HG03108 (cell line): ENCODE data around the gene PCID2.

Experiments used
- ATAC-seq: cut with Tn5 transposase; IDR thresholded peaks from one replicate; pipeline ENCODE4 v1.9.1; 2021; ENCODE audit warnings: moderate library complexity; ENCODE audit not compliant: unreplicated experiment

Gene PCID2

GRCh38 chr13:113220141-113220598 is 11.7 kb upstream of the PCID2 start:
- ATAC-seq, result no peak

GRCh38 chr13:113219256-113219940 is 10.9 kb upstream of the PCID2 start:
- ATAC-seq, result no peak

- no peak for ATAC-seq
Observed at GRCh38 chr13:113218586-113218985, 10.1 kb upstream of the PCID2 start.

GRCh38 chr13:113216254-113217048 is 8.0 kb upstream of the PCID2 start:
- ATAC-seq, result no peak

GRCh38 chr13:113211774-113212173 is 3.3 kb upstream of the PCID2 start:
- no peak for ATAC-seq

- ATAC-seq, result no peak
Observed at GRCh38 chr13:113210833-113211232, 2.4 kb upstream of the PCID2 start.

GRCh38 chr13:113209759-113210421 is 1.4 kb upstream of the PCID2 start:
- peak; percentile 24 for ATAC-seq

- peak; percentile 34 for ATAC-seq
Observed at GRCh38 chr13:113209336-113209758, 878 bp upstream of the PCID2 start, which contains the start of gene CUL4A. Gene CUL4A, plus strand, starts transcription at chr13:113209613. Its CDS starts 15 bp downstream, at chr13:113209628.

- ATAC-seq, result peak; percentile 12
Observed at GRCh38 chr13:113207890-113208420, 514 bp downstream of the PCID2 start.

- ATAC-seq, result no peak
Observed at GRCh38 chr13:113207460-113207859, 1.0 kb downstream of the PCID2 start.

GRCh38 chr13:113205428-113205931 is 3.0 kb downstream of the PCID2 start:
- ATAC-seq, result no peak

- no peak for ATAC-seq
Observed at GRCh38 chr13:113204378-113204734, 4.1 kb downstream of the PCID2 start.

GRCh38 chr13:113203507-113204377 is 4.7 kb downstream of the PCID2 start:
- ATAC-seq, result no peak

GRCh38 chr13:113202912-113203311 is 5.6 kb downstream of the PCID2 start:
- ATAC-seq, result no peak

GRCh38 chr13:113201815-113202214 is 6.7 kb downstream of the PCID2 start:
- ATAC-seq, result no peak

- no peak for ATAC-seq
Observed at GRCh38 chr13:113196970-113197737, 11.3 kb downstream of the PCID2 start.

- ATAC-seq, result no peak
Observed at GRCh38 chr13:113195360-113195759, 13.1 kb downstream of the PCID2 start.

- no peak for ATAC-seq
Observed at GRCh38 chr13:113192902-113193301, 15.6 kb downstream of the PCID2 start.

GRCh38 chr13:113192279-113192678 is 16.2 kb downstream of the PCID2 start:
- ATAC-seq, result no peak
